NCI-H446 (cell line): Measurements from ENCODE around the gene PRODH2.
A peak's percentile ranks its signal among the peaks of the same experiment; 100 is the strongest.
"Not testable (repeated sequence)": the region's sequence is repeated elsewhere in the genome, so short reads cannot be mapped to it uniquely, and the experiment has no call there.

Source experiments
- DNase-seq, 2 experiments: peaks; one replicate each; lab custom pipeline; 2025; lab: John Stamatoyannopoulos, UW

Gene PRODH2

GRCh38 chr19:35843676-35844481, 31.2 kb upstream of the PRODH2 start:
- DNase-seq: peak in 1 of 2 experiments; percentile 20

GRCh38 chr19:35842666-35843272, 30.1 kb upstream of the PRODH2 start:
- no peak for DNase-seq

- no peak for DNase-seq
These were observed 29.4 kb upstream of the PRODH2 start for GRCh38 chr19:35841961-35842595.

GRCh38 chr19:35836096-35836495, 23.5 kb upstream of the PRODH2 start:
- DNase-seq: not testable (repeated sequence)

- DNase-seq: no peak
These were observed 21.3 kb upstream of the PRODH2 start for GRCh38 chr19:35833972-35834371.

GRCh38 chr19:35832054-35832453, 19.4 kb upstream of the PRODH2 start:
- no peak for DNase-seq

- no peak for DNase-seq
These were observed 18.3 kb upstream of the PRODH2 start for GRCh38 chr19:35830986-35831385.

GRCh38 chr19:35828692-35829301, 16.2 kb upstream of the PRODH2 start:
- DNase-seq: no peak

- no peak for DNase-seq
These were observed 11.5 kb upstream of the PRODH2 start for GRCh38 chr19:35824150-35824549.

GRCh38 chr19:35822579-35822978, 9.9 kb upstream of the PRODH2 start:
- DNase-seq: peak in 1 of 2 experiments; percentile 18

GRCh38 chr19:35818445-35818844, 5.8 kb upstream of the PRODH2 start:
- DNase-seq: no peak

- DNase-seq: no peak
These were observed 4.2 kb upstream of the PRODH2 start for GRCh38 chr19:35816846-35817245.

GRCh38 chr19:35816262-35816661, 3.6 kb upstream of the PRODH2 start:
- DNase-seq: no peak

- DNase-seq: no peak
These were observed 622 bp upstream of the PRODH2 start for GRCh38 chr19:35813043-35813890.

- no peak for DNase-seq
These were observed 1.1 kb downstream of the PRODH2 start for GRCh38 chr19:35811317-35812219.

- no peak for DNase-seq
These were observed 5.0 kb downstream of the PRODH2 start for GRCh38 chr19:35807633-35808032.

- DNase-seq: no peak
These were observed 6.0 kb downstream of the PRODH2 start for GRCh38 chr19:35806597-35806996.

GRCh38 chr19:35805526-35806102, 7.0 kb downstream of the PRODH2 start:
- no peak for DNase-seq

GRCh38 chr19:35801828-35802227, 10.8 kb downstream of the PRODH2 start:
- no peak for DNase-seq

- no peak for DNase-seq
These were observed 15.0 kb downstream of the PRODH2 start for GRCh38 chr19:35797663-35798062.
